ENCODE data around the gene CFAP251. TPM values are rescaled to one million over a fixed set of nuclear protein-coding genes. Genes with fewer than 3 reads are reported as not detected.

Gene CFAP251
- total and polyA plus RNA-seq, 2 of the 8 experiments (the other 6 are each of a cell fraction or from before 2014, with no cell fraction given) = 1.8 to 2.9 TPM

GRCh38 chr12:121903202-121903601 is 15.2 kb upstream of the CFAP251 start (continued):
- TF ChIP-seq, protein P1, sequence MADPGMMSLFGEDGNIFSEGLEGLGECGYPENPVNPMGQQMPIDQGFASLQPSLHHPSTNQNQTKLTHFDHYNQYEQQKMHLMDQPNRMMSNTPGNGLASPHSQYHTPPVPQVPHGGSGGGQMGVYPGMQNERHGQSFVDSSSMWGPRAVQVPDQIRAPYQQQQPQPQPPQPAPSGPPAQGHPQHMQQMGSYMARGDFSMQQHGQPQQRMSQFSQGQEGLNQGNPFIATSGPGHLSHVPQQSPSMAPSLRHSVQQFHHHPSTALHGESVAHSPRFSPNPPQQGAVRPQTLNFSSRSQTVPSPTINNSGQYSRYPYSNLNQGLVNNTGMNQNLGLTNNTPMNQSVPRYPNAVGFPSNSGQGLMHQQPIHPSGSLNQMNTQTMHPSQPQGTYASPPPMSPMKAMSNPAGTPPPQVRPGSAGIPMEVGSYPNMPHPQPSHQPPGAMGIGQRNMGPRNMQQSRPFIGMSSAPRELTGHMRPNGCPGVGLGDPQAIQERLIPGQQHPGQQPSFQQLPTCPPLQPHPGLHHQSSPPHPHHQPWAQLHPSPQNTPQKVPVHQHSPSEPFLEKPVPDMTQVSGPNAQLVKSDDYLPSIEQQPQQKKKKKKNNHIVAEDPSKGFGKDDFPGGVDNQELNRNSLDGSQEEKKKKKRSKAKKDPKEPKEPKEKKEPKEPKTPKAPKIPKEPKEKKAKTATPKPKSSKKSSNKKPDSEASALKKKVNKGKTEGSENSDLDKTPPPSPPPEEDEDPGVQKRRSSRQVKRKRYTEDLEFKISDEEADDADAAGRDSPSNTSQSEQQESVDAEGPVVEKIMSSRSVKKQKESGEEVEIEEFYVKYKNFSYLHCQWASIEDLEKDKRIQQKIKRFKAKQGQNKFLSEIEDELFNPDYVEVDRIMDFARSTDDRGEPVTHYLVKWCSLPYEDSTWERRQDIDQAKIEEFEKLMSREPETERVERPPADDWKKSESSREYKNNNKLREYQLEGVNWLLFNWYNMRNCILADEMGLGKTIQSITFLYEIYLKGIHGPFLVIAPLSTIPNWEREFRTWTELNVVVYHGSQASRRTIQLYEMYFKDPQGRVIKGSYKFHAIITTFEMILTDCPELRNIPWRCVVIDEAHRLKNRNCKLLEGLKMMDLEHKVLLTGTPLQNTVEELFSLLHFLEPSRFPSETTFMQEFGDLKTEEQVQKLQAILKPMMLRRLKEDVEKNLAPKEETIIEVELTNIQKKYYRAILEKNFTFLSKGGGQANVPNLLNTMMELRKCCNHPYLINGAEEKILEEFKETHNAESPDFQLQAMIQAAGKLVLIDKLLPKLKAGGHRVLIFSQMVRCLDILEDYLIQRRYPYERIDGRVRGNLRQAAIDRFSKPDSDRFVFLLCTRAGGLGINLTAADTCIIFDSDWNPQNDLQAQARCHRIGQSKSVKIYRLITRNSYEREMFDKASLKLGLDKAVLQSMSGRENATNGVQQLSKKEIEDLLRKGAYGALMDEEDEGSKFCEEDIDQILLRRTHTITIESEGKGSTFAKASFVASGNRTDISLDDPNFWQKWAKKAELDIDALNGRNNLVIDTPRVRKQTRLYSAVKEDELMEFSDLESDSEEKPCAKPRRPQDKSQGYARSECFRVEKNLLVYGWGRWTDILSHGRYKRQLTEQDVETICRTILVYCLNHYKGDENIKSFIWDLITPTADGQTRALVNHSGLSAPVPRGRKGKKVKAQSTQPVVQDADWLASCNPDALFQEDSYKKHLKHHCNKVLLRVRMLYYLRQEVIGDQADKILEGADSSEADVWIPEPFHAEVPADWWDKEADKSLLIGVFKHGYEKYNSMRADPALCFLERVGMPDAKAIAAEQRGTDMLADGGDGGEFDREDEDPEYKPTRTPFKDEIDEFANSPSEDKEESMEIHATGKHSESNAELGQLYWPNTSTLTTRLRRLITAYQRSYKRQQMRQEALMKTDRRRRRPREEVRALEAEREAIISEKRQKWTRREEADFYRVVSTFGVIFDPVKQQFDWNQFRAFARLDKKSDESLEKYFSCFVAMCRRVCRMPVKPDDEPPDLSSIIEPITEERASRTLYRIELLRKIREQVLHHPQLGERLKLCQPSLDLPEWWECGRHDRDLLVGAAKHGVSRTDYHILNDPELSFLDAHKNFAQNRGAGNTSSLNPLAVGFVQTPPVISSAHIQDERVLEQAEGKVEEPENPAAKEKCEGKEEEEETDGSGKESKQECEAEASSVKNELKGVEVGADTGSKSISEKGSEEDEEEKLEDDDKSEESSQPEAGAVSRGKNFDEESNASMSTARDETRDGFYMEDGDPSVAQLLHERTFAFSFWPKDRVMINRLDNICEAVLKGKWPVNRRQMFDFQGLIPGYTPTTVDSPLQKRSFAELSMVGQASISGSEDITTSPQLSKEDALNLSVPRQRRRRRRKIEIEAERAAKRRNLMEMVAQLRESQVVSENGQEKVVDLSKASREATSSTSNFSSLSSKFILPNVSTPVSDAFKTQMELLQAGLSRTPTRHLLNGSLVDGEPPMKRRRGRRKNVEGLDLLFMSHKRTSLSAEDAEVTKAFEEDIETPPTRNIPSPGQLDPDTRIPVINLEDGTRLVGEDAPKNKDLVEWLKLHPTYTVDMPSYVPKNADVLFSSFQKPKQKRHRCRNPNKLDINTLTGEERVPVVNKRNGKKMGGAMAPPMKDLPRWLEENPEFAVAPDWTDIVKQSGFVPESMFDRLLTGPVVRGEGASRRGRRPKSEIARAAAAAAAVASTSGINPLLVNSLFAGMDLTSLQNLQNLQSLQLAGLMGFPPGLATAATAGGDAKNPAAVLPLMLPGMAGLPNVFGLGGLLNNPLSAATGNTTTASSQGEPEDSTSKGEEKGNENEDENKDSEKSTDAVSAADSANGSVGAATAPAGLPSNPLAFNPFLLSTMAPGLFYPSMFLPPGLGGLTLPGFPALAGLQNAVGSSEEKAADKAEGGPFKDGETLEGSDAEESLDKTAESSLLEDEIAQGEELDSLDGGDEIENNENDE (IDR thresholded peaks at IDR 0.05; ENCODE audit: insufficient replicate concordance, low read length) = no peak
- TF ChIP-seq EZH2 (IDR thresholded peaks at IDR 0.05; ENCODE audit: low read depth, low read length, severe bottlenecking) (no peak), CBX8 (IDR thresholded peaks at IDR 0.05; ENCODE audit: borderline replicate concordance, low read depth, low read length) (no peak), BACH1 (IDR thresholded peaks at IDR 0.05; ENCODE audit: low read length) (no peak), GTF2F1 (IDR thresholded peaks at IDR 0.05; ENCODE audit: borderline replicate concordance, low read depth, low read length) (no peak), POU5F1 (IDR thresholded peaks at IDR 0.05; ENCODE audit: low read depth, low read length) (no peak), SIRT6 (IDR thresholded peaks at IDR 0.05; ENCODE audit: low read length) (no peak), RFX5 (IDR thresholded peaks at IDR 0.05; ENCODE audit: borderline replicate concordance, low read depth, low read length) (no peak)
- TF ChIP-seq, protein P2, sequence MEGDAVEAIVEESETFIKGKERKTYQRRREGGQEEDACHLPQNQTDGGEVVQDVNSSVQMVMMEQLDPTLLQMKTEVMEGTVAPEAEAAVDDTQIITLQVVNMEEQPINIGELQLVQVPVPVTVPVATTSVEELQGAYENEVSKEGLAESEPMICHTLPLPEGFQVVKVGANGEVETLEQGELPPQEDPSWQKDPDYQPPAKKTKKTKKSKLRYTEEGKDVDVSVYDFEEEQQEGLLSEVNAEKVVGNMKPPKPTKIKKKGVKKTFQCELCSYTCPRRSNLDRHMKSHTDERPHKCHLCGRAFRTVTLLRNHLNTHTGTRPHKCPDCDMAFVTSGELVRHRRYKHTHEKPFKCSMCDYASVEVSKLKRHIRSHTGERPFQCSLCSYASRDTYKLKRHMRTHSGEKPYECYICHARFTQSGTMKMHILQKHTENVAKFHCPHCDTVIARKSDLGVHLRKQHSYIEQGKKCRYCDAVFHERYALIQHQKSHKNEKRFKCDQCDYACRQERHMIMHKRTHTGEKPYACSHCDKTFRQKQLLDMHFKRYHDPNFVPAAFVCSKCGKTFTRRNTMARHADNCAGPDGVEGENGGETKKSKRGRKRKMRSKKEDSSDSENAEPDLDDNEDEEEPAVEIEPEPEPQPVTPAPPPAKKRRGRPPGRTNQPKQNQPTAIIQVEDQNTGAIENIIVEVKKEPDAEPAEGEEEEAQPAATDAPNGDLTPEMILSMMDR (IDR thresholded peaks at IDR 0.05; ENCODE audit: control extremely low read depth in 1 of 3, insufficient read depth in 1 of 3, low read depth in 1 of 3, low read length in 3 of 3) = no peak

Data from H1 (cell line).